ENCODE data around the gene GRAMD1A. TPM values are rescaled to one million over a fixed set of nuclear protein-coding genes. Genes with fewer than 3 reads are reported as not detected.

GRAMD1A gene
- total RNA-seq, 1 donor from 2014 or later: 27.2 TPM

- no peak overlapping the region for H3K27ac Mint-ChIP-seq
- H3F3A ChIP-seq (ENCODE audit: low read depth): peaks cover 26% of the 10 kb centered on the region
- TF ChIP-seq, protein P1, sequence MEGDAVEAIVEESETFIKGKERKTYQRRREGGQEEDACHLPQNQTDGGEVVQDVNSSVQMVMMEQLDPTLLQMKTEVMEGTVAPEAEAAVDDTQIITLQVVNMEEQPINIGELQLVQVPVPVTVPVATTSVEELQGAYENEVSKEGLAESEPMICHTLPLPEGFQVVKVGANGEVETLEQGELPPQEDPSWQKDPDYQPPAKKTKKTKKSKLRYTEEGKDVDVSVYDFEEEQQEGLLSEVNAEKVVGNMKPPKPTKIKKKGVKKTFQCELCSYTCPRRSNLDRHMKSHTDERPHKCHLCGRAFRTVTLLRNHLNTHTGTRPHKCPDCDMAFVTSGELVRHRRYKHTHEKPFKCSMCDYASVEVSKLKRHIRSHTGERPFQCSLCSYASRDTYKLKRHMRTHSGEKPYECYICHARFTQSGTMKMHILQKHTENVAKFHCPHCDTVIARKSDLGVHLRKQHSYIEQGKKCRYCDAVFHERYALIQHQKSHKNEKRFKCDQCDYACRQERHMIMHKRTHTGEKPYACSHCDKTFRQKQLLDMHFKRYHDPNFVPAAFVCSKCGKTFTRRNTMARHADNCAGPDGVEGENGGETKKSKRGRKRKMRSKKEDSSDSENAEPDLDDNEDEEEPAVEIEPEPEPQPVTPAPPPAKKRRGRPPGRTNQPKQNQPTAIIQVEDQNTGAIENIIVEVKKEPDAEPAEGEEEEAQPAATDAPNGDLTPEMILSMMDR (IDR thresholded peaks at IDR 0.05): no peak
- TF ChIP-seq EZH2 (IDR thresholded peaks at IDR 0.05): no peak
- no peak for TF ChIP-seq EZH2phosphoT487 (IDR thresholded peaks at IDR 0.05)
- H3K9me3 ChIP-seq (ENCODE audit: low read depth): no peaks in the 10 kb centered on the region
- H3K27ac ChIP-seq: no peak overlapping the region
- peaks cover 38% of the 10 kb centered on the region for H3K27me3 ChIP-seq
- no peaks in the 10 kb centered on the region for H4K20me1 ChIP-seq (ENCODE audit: low read depth)
- H3K36me3 ChIP-seq: no peaks in the 10 kb centered on the region
- H2AFZ ChIP-seq (replicated peaks): no peak overlapping the region
- peaks cover 6% of the 10 kb centered on the region for H3K4me1 Mint-ChIP-seq
- peaks cover 34% of the 10 kb centered on the region for H3K27me3 Mint-ChIP-seq (ENCODE audit: insufficient read depth, low read depth)
- no peak overlapping the region for H3K9ac ChIP-seq
- H3K4me3 Mint-ChIP-seq: peak overlapping the region; percentile 39
- no peaks in the 10 kb centered on the region for H3K9me3 Mint-ChIP-seq
- no peak for DNase-seq (ENCODE audit: low spot score)
- peaks cover 4% of the 10 kb centered on the region for H3K4me1 ChIP-seq
- H3K79me2 ChIP-seq (ENCODE audit: low read depth): no peaks in the 10 kb centered on the region
- no peak overlapping the region for H3K4me2 ChIP-seq
- no peak overlapping the region for H3K4me3 ChIP-seq
- H3K36me3 Mint-ChIP-seq: no peaks in the 10 kb centered on the region
These were observed 33.2 kb downstream of the GRAMD1A start for GRCh38 chr19:35033067-35034004.

DNA sequence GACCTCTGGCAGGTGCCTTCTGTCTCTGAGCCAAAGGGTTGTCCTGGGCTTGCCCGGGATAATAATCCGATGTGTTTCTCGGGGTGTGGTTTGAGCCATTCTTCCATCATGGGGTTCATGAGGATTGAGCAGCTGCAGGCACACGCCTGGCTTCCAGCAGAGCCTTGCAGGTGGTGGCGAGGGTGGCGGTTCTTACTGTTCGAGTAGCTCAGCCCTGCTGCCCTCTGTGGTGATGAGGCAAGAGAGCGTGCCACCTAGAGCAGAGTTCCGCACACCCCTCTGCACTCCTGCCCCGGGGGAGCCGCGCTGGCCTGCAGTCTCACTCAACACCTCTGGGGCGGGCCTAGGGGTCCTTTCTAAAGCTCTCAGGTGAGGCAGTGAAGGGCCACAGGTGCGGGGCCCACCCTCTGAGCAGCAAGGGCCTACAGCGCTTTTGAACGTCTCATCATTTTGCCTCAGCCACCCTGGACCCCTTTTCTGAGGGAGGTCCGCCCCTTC is 33.9 kb downstream of the GRAMD1A start:
- H2AFZ ChIP-seq (replicated peaks): no peak overlapping the region
- TF ChIP-seq, protein P1 (IDR thresholded peaks at IDR 0.05): no peak
- TF ChIP-seq EZH2phosphoT487 (IDR thresholded peaks at IDR 0.05): no peak
- no peak for TF ChIP-seq EZH2 (IDR thresholded peaks at IDR 0.05)
- H3K4me3 ChIP-seq: no peak overlapping the region
- H3K9ac ChIP-seq: no peak overlapping the region
- H3K4me2 ChIP-seq: no peak overlapping the region
- peaks cover 8% of the 10 kb centered on the region for H3K4me1 Mint-ChIP-seq
- no peaks in the 10 kb centered on the region for H3K36me3 Mint-ChIP-seq
- H3K9me3 ChIP-seq (ENCODE audit: low read depth): no peaks in the 10 kb centered on the region
- no peaks in the 10 kb centered on the region for H3K9me3 Mint-ChIP-seq
- H3K4me1 ChIP-seq: peaks cover 4% of the 10 kb centered on the region
- DNase-seq (ENCODE audit: low spot score): no peak
- peaks cover 23% of the 10 kb centered on the region for H3F3A ChIP-seq (ENCODE audit: low read depth)
- no peak overlapping the region for H3K27ac Mint-ChIP-seq
- no peaks in the 10 kb centered on the region for H3K36me3 ChIP-seq
- no peaks in the 10 kb centered on the region for H4K20me1 ChIP-seq (ENCODE audit: low read depth)
- H3K79me2 ChIP-seq (ENCODE audit: low read depth): no peaks in the 10 kb centered on the region
- H3K4me3 Mint-ChIP-seq: no peak overlapping the region
- peaks cover 38% of the 10 kb centered on the region for H3K27me3 ChIP-seq
- no peak overlapping the region for H3K27ac ChIP-seq
- peaks cover 33% of the 10 kb centered on the region for H3K27me3 Mint-ChIP-seq (ENCODE audit: insufficient read depth, low read depth)

DNA sequence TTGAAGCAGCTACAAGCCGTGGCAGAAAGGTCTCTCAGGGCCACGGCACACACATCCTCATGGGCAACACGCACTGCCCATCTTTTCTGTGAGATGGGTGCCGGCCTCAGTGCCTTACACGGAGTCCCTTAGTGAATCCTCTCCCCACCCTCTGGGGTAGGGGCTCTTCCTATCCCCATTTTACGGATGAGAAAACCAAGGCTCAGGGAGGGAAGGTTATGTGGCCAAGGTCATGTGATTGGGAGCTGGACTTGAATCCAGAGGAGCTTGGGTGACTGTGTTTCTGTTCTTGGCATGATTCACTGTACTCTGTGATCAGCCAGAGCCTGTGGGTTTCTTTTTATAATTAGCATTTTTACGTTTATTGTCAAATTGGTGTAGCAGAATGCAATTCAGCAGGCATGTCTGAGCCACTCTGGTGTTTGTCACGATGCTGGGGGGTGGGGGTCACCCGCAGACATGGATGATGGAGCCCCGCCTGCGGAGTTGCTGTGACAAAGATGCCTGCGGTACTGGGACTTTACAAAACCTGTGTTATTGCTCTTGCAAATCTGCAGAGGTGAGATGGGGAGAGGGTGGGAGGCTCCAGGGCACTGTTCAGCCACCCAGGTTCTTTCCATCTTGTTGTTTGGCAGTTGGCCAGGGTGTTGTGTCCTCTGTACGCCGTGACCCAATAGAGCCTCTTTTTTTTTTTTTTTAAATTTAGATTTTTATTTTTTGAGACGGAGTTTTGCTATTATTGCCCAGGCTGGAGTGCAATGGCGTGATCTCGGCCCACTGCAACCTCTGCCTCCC is 34.7 kb downstream of the GRAMD1A start:
- Histone ChIP-seq H3F3A (ENCODE audit: low read depth) (peaks cover 17% of the 10 kb centered on the region), H3K9ac (no peak overlapping the region), H3K27me3 (peaks cover 32% of the 10 kb centered on the region), H3K36me3 (no peaks in the 10 kb centered on the region), H3K4me1 (peaks cover 4% of the 10 kb centered on the region), H2AFZ (replicated peaks) (no peak overlapping the region), H3K9me3 (ENCODE audit: low read depth) (no peaks in the 10 kb centered on the region), H3K4me2 (no peak overlapping the region), H3K27ac (no peak overlapping the region), H4K20me1 (ENCODE audit: low read depth) (no peaks in the 10 kb centered on the region), H3K4me3 (no peak overlapping the region), H3K79me2 (ENCODE audit: low read depth) (no peaks in the 10 kb centered on the region)
- TF ChIP-seq EZH2 (IDR thresholded peaks at IDR 0.05): no peak
- no peak for TF ChIP-seq EZH2phosphoT487 (IDR thresholded peaks at IDR 0.05)
- TF ChIP-seq, protein P1 (IDR thresholded peaks at IDR 0.05): no peak
- no peak overlapping the region for H3K27ac Mint-ChIP-seq
- no peaks in the 10 kb centered on the region for H3K36me3 Mint-ChIP-seq
- H3K9me3 Mint-ChIP-seq: no peaks in the 10 kb centered on the region
- peaks cover 8% of the 10 kb centered on the region for H3K4me1 Mint-ChIP-seq
- no peak for DNase-seq (ENCODE audit: low spot score)
- H3K27me3 Mint-ChIP-seq (ENCODE audit: insufficient read depth, low read depth): peaks cover 28% of the 10 kb centered on the region
- H3K4me3 Mint-ChIP-seq: no peak overlapping the region
